CD14-positive monocyte (primary cell): ENCODE results near the gene LRRK1. TPM values are rescaled to one million over a fixed set of nuclear protein-coding genes. Genes with fewer than 3 reads are reported as not detected.

ENCODE experiments used
- DNase-seq, 3 donors: peaks; one replicate each; pipeline ENCODE4 v3.0.0-alpha.2; 2011 to 2022
- H2AFZ ChIP-seq: 2 replicates; pipeline ENCODE4 v1.6.0; 2012; ENCODE audit warnings: mild to moderate bottlenecking, low read depth, low read length, inconsistent platforms; ENCODE audit not compliant: insufficient read depth, poor library complexity, severe bottlenecking
- H3K27ac ChIP-seq, 2 donors: 1 replicate in 1 of 2; 2 replicates in 1 of 2; pipeline ENCODE4 v1.5.1; 2012 to 2013; ENCODE audit warnings: low read length in 2 of 2, control low read depth in 1 of 2, inconsistent platforms in 1 of 2, low read depth in 1 of 2, mild to moderate bottlenecking in 1 of 2
- H3K27me3 ChIP-seq, 2 donors: one replicate each; pipeline versions ENCODE4 v1.6.0 to v1.6.1; 2011 to 2013; ENCODE audit warnings: low read length in 2 of 2; ENCODE audit not compliant: control insufficient read depth in 2 of 2, insufficient read depth in 2 of 2
- H3K36me3 ChIP-seq, 2 donors: replicated peaks in 1 of 2; 1 replicate in 1 of 2; 2 replicates in 1 of 2; pipeline versions ENCODE4 v1.5.1 to v1.6.1; 2012 to 2013; ENCODE audit warnings: low read length in 2 of 2, control low read depth in 1 of 2, inconsistent platforms in 1 of 2, mild to moderate bottlenecking in 1 of 2; ENCODE audit not compliant: insufficient read depth in 2 of 2, control insufficient read depth in 1 of 2
- H3K4me1 ChIP-seq, 2 donors: 1 replicate in 1 of 2; 2 replicates in 1 of 2; pipeline versions ENCODE4 v1.5.1 to v1.6.1; 2012 to 2013; ENCODE audit warnings: low read length in 2 of 2, control low read depth in 1 of 2, inconsistent platforms in 1 of 2, mild to moderate bottlenecking in 1 of 2, moderate library complexity in 1 of 2; ENCODE audit not compliant: insufficient read depth in 2 of 2, control insufficient read depth in 1 of 2
- H3K4me2 ChIP-seq: replicated peaks from 2 replicates; pipeline ENCODE3; 2012; ENCODE audit warnings: low read length, moderate library complexity, mild to moderate bottlenecking; ENCODE audit not compliant: poor library complexity, severe bottlenecking; ENCODE audit errors: extremely low read depth
- H3K4me3 ChIP-seq, 3 experiments: fragments of 200-600 bp in 1 of 3; sonication (generic) in 1 of 3; replicated peaks in 1 of 3; 1 replicate in 2 of 3; 2 replicates in 1 of 3; pipeline ENCODE4 v1.5.1; 2011 to 2013; ENCODE audit warnings: low read length in 3 of 3, mild to moderate bottlenecking in 3 of 3, control low read depth in 2 of 3, low read depth in 2 of 3, inconsistent platforms in 1 of 3, moderate library complexity in 1 of 3
- H3K79me2 ChIP-seq: 2 replicates; pipeline ENCODE4 v1.6.0; 2012; ENCODE audit warnings: mild to moderate bottlenecking, control low read depth, inconsistent platforms, low read length, moderate library complexity; ENCODE audit not compliant: insufficient read depth
- H3K9ac ChIP-seq: 2 replicates; pipeline ENCODE4 v1.6.0; 2017; ENCODE audit warnings: low read length, mild to moderate bottlenecking; ENCODE audit not compliant: insufficient read depth, poor library complexity, severe bottlenecking
- H3K9me3 ChIP-seq, 2 donors: replicated peaks in 1 of 2; 1 replicate in 1 of 2; 2 replicates in 1 of 2; pipeline versions ENCODE4 v1.5.1 to v1.6.1; 2012 to 2013; ENCODE audit warnings: low read length in 2 of 2, control low read depth in 1 of 2; ENCODE audit not compliant: control insufficient read depth in 1 of 2, insufficient read depth in 1 of 2
- H4K20me1 ChIP-seq: 2 replicates; pipeline ENCODE4 v1.6.0; 2012; ENCODE audit warnings: mild to moderate bottlenecking, low read length, control low read depth, moderate library complexity; ENCODE audit not compliant: insufficient read depth
- H3K27ac Mint-ChIP-seq, 7 donors: one replicate each; pipeline ENCODE4 v1.8.0; 2020; ENCODE audit warnings: mild to moderate bottlenecking in 7 of 7, mixed read lengths in 7 of 7, moderate library complexity in 6 of 7, inconsistent platforms in 2 of 7
- H3K27me3 Mint-ChIP-seq, 3 donors: one replicate each; pipeline ENCODE4 v1.8.0; 2021 to 2022; ENCODE audit warnings: low read depth in 3 of 3, mild to moderate bottlenecking in 3 of 3, mixed read lengths in 3 of 3, moderate library complexity in 3 of 3, inconsistent platforms in 1 of 3
- H3K36me3 Mint-ChIP-seq, 2 donors: one replicate each; pipeline ENCODE4 v1.8.0; 2020; ENCODE audit warnings: mixed read lengths in 2 of 2, inconsistent platforms in 1 of 2, mild to moderate bottlenecking in 1 of 2
- H3K4me1 Mint-ChIP-seq: one replicate; pipeline ENCODE4 v1.8.0; 2020; ENCODE audit warnings: mild to moderate bottlenecking, mixed read lengths
- H3K4me3 Mint-ChIP-seq, 2 donors: one replicate each; pipeline ENCODE4 v1.8.0; 2020; ENCODE audit warnings: mild to moderate bottlenecking in 2 of 2, mixed read lengths in 2 of 2, moderate library complexity in 1 of 2
- H3K9me3 Mint-ChIP-seq, 7 donors: one replicate each; pipeline ENCODE4 v1.8.0; 2020 to 2022; ENCODE audit warnings: mixed read lengths in 7 of 7, mild to moderate bottlenecking in 6 of 7, moderate library complexity in 6 of 7, inconsistent platforms in 2 of 7
- CTCF ChIP-seq: fragments of 200-600 bp; IDR thresholded peaks from one replicate; pipeline ENCODE4 v1.8.0; 2022; ENCODE audit warnings: antibody characterized with exemption, mild to moderate bottlenecking
- WGBS: methylation state at CpG from one replicate; pipeline ENCODE4 v1.1.5; 2013; ENCODE audit warnings: missing lambda C conversion rate; ENCODE audit not compliant: insufficient coverage; 5-methylcytosine and 5-hydroxymethylcytosine counted together
- intact Hi-C, 2 donors: fragments of 100-400 bp; cut with micrococcal nuclease; formaldehyde crosslinking; loops; one replicate each; pipeline versions ENCODE4 v1.15.0 to v1.15.1; 2023
- polyA plus RNA-seq, 3 donors: library from polyadenylated mRNA; depleted of rRNA in 1 of 3; unstranded in 2 of 3; stranded (reverse) in 1 of 3; fragments of 300-500 nt in 2 of 3; fragments of >200 nt in 1 of 3; fragmentation: Illumina TruSeq in 2 of 3; gene quantifications; 1 replicate in 2 of 3; 2 replicates in 1 of 3; pipeline ENCODE4 v1.2.3, GENCODE V29; 2012 to 2021

The LRRK1 gene
- polyA plus RNA-seq, 3 donors, result 1.7 to 18.9 (median 5.4) TPM

- peaks cover 49% of the 10 kb centered on the region for H3K4me1 Mint-ChIP-seq
- H3K9me3 ChIP-seq, result no peaks in the 10 kb centered on the region
- no peak overlapping the region for H3K9ac ChIP-seq
- H3K27me3 ChIP-seq, result peaks cover 0 to 38% of the 10 kb centered on the region in 2 donors
- TF ChIP-seq CTCF, result no peak
- no peak overlapping the region for H3K4me3 ChIP-seq
- H3K27ac ChIP-seq, result no peak overlapping the region
- no peak overlapping the region for H3K27ac Mint-ChIP-seq
- H3K79me2 ChIP-seq, result no peaks in the 10 kb centered on the region
- peaks cover 45 to 49% of the 10 kb centered on the region in 2 donors for H3K4me1 ChIP-seq
- no peak overlapping the region for H3K4me2 ChIP-seq
- WGBS, result no CpG with 5 or more reads among the region's 5 CpGs
- H3K9me3 Mint-ChIP-seq, result peaks cover 0 to 7% (median 3%) of the 10 kb centered on the region in 7 donors
- H3K27me3 Mint-ChIP-seq, result peaks cover 29 to 54% (median 45%) of the 10 kb centered on the region in 3 donors
- H3K36me3 ChIP-seq, result peaks cover 27 to 70% of the 10 kb centered on the region in 2 donors
- DNase-seq, result no peak
- H3K36me3 Mint-ChIP-seq, result peaks cover 79 to 87% of the 10 kb centered on the region in 2 donors
- intact Hi-C loops, result no loop called here
- H3K4me3 Mint-ChIP-seq, result peak overlapping the region in 1 of 2 donors; percentile 26
- H4K20me1 ChIP-seq, result peaks cover 8% of the 10 kb centered on the region
- H2AFZ ChIP-seq, result no peak overlapping the region
Observed at GRCh38 chr15:101020451-101020850, 101.3 kb downstream of the LRRK1 start.

DNA sequence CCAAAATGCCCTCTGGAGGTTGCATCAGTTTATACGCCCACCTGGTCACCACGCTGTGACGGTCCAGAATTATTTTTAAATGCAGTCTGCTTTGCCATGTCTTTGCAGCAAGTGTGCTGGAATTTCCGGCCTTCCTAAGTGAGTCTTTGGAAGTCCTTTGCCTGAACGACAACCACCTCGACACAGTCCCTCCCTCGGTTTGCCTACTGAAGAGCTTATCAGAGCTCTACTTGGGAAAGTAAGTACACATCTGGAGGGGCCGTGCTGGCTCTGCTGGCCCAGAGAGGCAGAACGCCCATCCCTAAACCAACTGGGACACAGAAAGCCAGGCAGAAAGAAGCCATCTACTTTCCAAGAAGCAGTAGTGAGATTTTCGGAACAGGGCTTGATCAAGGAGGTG lies 101.8 kb downstream of the LRRK1 start:
- H3K9me3 ChIP-seq, result no peaks in the 10 kb centered on the region
- intact Hi-C loops, result no loop called here

More for the DNA sequence above, 101.8 kb downstream of the LRRK1 start:
- no peak overlapping the region for H3K27ac Mint-ChIP-seq
- H3K27me3 Mint-ChIP-seq, result peaks cover 32 to 57% (median 44%) of the 10 kb centered on the region in 3 donors
- H3K9me3 Mint-ChIP-seq, result peaks cover 0 to 7% (median 3%) of the 10 kb centered on the region in 7 donors
- no peak overlapping the region for H3K4me2 ChIP-seq
- peak overlapping the region in 1 of 2 donors; percentile 47 for H3K4me3 Mint-ChIP-seq
- no peaks in the 10 kb centered on the region for H3K79me2 ChIP-seq
- H3K27me3 ChIP-seq, result peaks cover 0 to 39% of the 10 kb centered on the region in 2 donors
- WGBS, result 99% methylated on average over 8 of the region's 10 CpGs
- H2AFZ ChIP-seq, result no peak overlapping the region
- peaks cover 27 to 70% of the 10 kb centered on the region in 2 donors for H3K36me3 ChIP-seq
- TF ChIP-seq CTCF, result no peak
- no peak for DNase-seq
- peaks cover 6% of the 10 kb centered on the region for H4K20me1 ChIP-seq
- H3K4me1 ChIP-seq, result peaks cover 45 to 50% of the 10 kb centered on the region in 2 donors
- no peak overlapping the region for H3K27ac ChIP-seq
- H3K4me3 ChIP-seq, result no peak overlapping the region
- peaks cover 49% of the 10 kb centered on the region for H3K4me1 Mint-ChIP-seq
- H3K36me3 Mint-ChIP-seq, result peaks cover 79 to 87% of the 10 kb centered on the region in 2 donors
- no peak overlapping the region for H3K9ac ChIP-seq
